ENCODE measurements around the gene SLC35F3.

- TF ChIP-seq CTCF (conservative IDR thresholded peaks at IDR 0.05; ENCODE audit: low read length) (no peak), EZH2phosphoT487 (IDR thresholded peaks at IDR 0.05; ENCODE audit: borderline replicate concordance, low read depth, low read length) (no peak)
Observed at GRCh38 chr1:234149217-234149616, 244.7 kb downstream of the SLC35F3 start.
